K562 (cell line): Measurements from ENCODE around the gene ANO10. TPM values are rescaled to one million over a fixed set of nuclear protein-coding genes. Genes with fewer than 3 reads are reported as not detected.

Experiments
- ATF4 ChIP-seq: fragments of 450-650 bp; formaldehyde crosslinking; IDR thresholded peaks from 2 replicates; pipeline ENCODE4 v1.4.0; 2022; ENCODE audit warnings: mild to moderate bottlenecking, moderate library complexity
- BACH1 ChIP-seq: fragments of 200-800 bp; sonication (Bioruptor generic); IDR thresholded peaks from 2 replicates; pipeline ENCODE4 v1.6.1; 2016; ENCODE audit warnings: missing genetic modification characterization, missing compliant biosample characterization
- CBX5 ChIP-seq: IDR thresholded peaks from 2 replicates; pipeline ENCODE4 v1.6.1; 2014; ENCODE audit warnings: low read depth, borderline replicate concordance
- CC2D1A ChIP-seq: fragments of 450-650 bp; IDR thresholded peaks from 2 replicates; pipeline ENCODE4 v1.6.1; 2017; ENCODE audit warnings: mild to moderate bottlenecking
- DNMT1 ChIP-seq: fragments of 450-650 bp; IDR thresholded peaks from 2 replicates; pipeline ENCODE4 v1.6.1; 2016; ENCODE audit warnings: antibody characterized with exemption, mild to moderate bottlenecking
- FOXA3 ChIP-seq, 2 experiments: fragments of 450-650 bp in 1 of 2; sonication (generic) in 1 of 2; formaldehyde crosslinking; IDR thresholded peaks in 1 of 2; conservative IDR thresholded peaks in 1 of 2; 2 replicates each; pipeline versions ENCODE4 v1.4.0 to v1.8.0; 2020 to 2022; ENCODE audit warnings: mild to moderate bottlenecking in 2 of 2, missing genetic modification reagents in 1 of 2
- GTF2A2 ChIP-seq: IDR thresholded peaks from 2 replicates; pipeline ENCODE4 v1.6.1; 2016; ENCODE audit warnings: mild to moderate bottlenecking, missing genetic modification characterization, missing compliant biosample characterization
- HDAC2 ChIP-seq: fragments of 450-650 bp; IDR thresholded peaks from 2 replicates; pipeline ENCODE4 v1.6.1; 2016; ENCODE audit warnings: mild to moderate bottlenecking
- HMGN3 ChIP-seq: IDR thresholded peaks from 2 replicates; pipeline ENCODE4 v1.6.1; 2011; ENCODE audit warnings: borderline replicate concordance, low read depth, mild to moderate bottlenecking, mixed read lengths, low read length; ENCODE audit not compliant: insufficient read length; ENCODE audit errors: extremely low read depth
- KAT8 ChIP-seq: fragments of 450-650 bp; IDR thresholded peaks from 2 replicates; pipeline ENCODE4 v1.6.1; 2016; ENCODE audit warnings: low read depth, mild to moderate bottlenecking
- MAFG ChIP-seq: fragments of 450-650 bp; conservative IDR thresholded peaks from 2 replicates; pipeline ENCODE4 v1.6.1; 2016; ENCODE audit warnings: missing genetic modification characterization, missing compliant biosample characterization
- NRF1 ChIP-seq, 2 experiments: fragments of 450-650 bp; IDR thresholded peaks in 1 of 2; conservative IDR thresholded peaks in 1 of 2; 2 replicates each; pipeline ENCODE4 v1.6.1; 2014; ENCODE audit warnings: mild to moderate bottlenecking in 2 of 2
- PCBP1 ChIP-seq: fragments of 200-400 bp; formaldehyde crosslinking; IDR thresholded peaks from 2 replicates; pipeline ENCODE4 v1.6.1; 2018; ENCODE audit warnings: mild to moderate bottlenecking, low read depth, low read length; ENCODE audit not compliant: poor library complexity, severe bottlenecking
- PML ChIP-seq: IDR thresholded peaks from 2 replicates; pipeline ENCODE4 v1.6.1; 2012; ENCODE audit warnings: low read length, inconsistent platforms
- RUNX1 ChIP-seq: sonication (generic); IDR thresholded peaks from 2 replicates; pipeline ENCODE4 v1.6.1; 2016; ENCODE audit warnings: antibody characterized with exemption, low read depth
- SMAD4 ChIP-seq: fragments of 250-450 bp; sonication (Bioruptor Pico); conservative IDR thresholded peaks from 2 replicates; pipeline ENCODE4 v1.8.0; 2021; ENCODE audit warnings: inconsistent platforms, mild to moderate bottlenecking, moderate library complexity
- SMARCC2 ChIP-seq: fragments of 450-650 bp; IDR thresholded peaks from 2 replicates; pipeline ENCODE4 v1.6.1; 2017; ENCODE audit warnings: antibody characterized with exemption, moderate library complexity, mild to moderate bottlenecking, low read depth
- SNAPC5 ChIP-seq: fragments of 250-450 bp; sonication (Bioruptor Pico); IDR thresholded peaks from 2 replicates; pipeline ENCODE4 v1.8.0; 2021; ENCODE audit warnings: moderate library complexity, mild to moderate bottlenecking, inconsistent platforms
- SPI1 ChIP-seq: IDR thresholded peaks from 2 replicates; pipeline ENCODE4 v1.6.1; 2011; ENCODE audit warnings: low read depth, low read length, control low read depth, borderline replicate concordance
- SUPT5H ChIP-seq: fragments of 450-650 bp; IDR thresholded peaks from 2 replicates; pipeline ENCODE4 v1.6.1; 2016
- TRIM28 ChIP-seq: fragments of 450-650 bp; IDR thresholded peaks from 2 replicates; pipeline ENCODE4 v1.6.1; 2017
- TSC22D4 ChIP-seq: fragments of 450-650 bp; IDR thresholded peaks from 2 replicates; pipeline ENCODE4 v1.6.1; 2016; ENCODE audit warnings: missing genetic modification characterization, missing biosample characterization, control low read depth
- ZBED1 ChIP-seq: IDR thresholded peaks from 2 replicates; pipeline ENCODE4 v1.6.1; 2014
- ZBTB7A ChIP-seq: IDR thresholded peaks from 2 replicates; pipeline ENCODE4 v1.6.1; 2011; ENCODE audit warnings: low read depth, mild to moderate bottlenecking, low read length, moderate library complexity, borderline replicate concordance; ENCODE audit not compliant: control insufficient read depth
- ZNF3 ChIP-seq: fragments of 250-450 bp; sonication (Bioruptor Pico); IDR thresholded peaks from 2 replicates; pipeline ENCODE4 v1.5.0; 2021; ENCODE audit warnings: mild to moderate bottlenecking, moderate library complexity
- ZNF384 ChIP-seq: IDR thresholded peaks from 2 replicates; pipeline ENCODE4 v1.6.1; 2012; ENCODE audit warnings: low read depth, low read length, improper control_type of control experiment
- ZNF41 ChIP-seq: fragments of 250-450 bp; sonication (Bioruptor Pico); conservative IDR thresholded peaks from 2 replicates; pipeline ENCODE4 v1.4.0; 2020; ENCODE audit warnings: mild to moderate bottlenecking
- ZNF707 ChIP-seq: fragments of 250-450 bp; sonication (Bioruptor Pico); conservative IDR thresholded peaks from 2 replicates; pipeline ENCODE4 v1.8.0; 2022; ENCODE audit warnings: inconsistent platforms, mild to moderate bottlenecking, moderate library complexity
- polyA plus RNA-seq, 8 experiments: library from polyadenylated mRNA; depleted of rRNA in 4 of 8; stranded (reverse) in 5 of 8; unstranded in 3 of 8; fragments of >200 nt; fragmentation: Nextera tagmentation in 2 of 8; fragmentation: Illumina TruSeq in 1 of 8; extraction: Ambion mirVana in 2 of 8; extraction: Trizol in 1 of 8; gene quantifications; 2 replicates each; pipeline versions ENCODE4 v1.2.1 to v1.2.3, GENCODE V29; 2011 to 2014; ENCODE audit warnings: inconsistent platforms in 1 of 8, missing spikeins in 1 of 8
- total RNA-seq, 7 experiments: library from RNA; depleted of rRNA in 6 of 7; stranded (reverse); fragments of >200 nt in 6 of 7; fragmentation: Illumina TruSeq in 2 of 7; extraction: Trizol in 2 of 7; gene quantifications; 2 replicates each; pipeline versions ENCODE4 v1.2.1 to v1.2.3, GENCODE V29; 2011 to 2021; ENCODE audit warnings: low replicate concordance in 1 of 7
- TF ChIP-seq, protein P1 (sequence below): sonication (generic); formaldehyde crosslinking; IDR thresholded peaks from 2 replicates; pipeline ENCODE4 v1.8.1; 2022; ENCODE audit warnings: missing genetic modification reagents
- TF ChIP-seq, protein P2 (sequence below): fragments of 250-450 bp; sonication (Bioruptor Pico); IDR thresholded peaks from 2 replicates; pipeline ENCODE4 v1.5.0; 2021

Gene ANO10
- total and polyA plus RNA-seq, 9 of the 15 experiments (the other 6 are each of a cell fraction or from before 2014, with no cell fraction given): 6.4 to 46.0 (median 32.3) TPM

DNA sequence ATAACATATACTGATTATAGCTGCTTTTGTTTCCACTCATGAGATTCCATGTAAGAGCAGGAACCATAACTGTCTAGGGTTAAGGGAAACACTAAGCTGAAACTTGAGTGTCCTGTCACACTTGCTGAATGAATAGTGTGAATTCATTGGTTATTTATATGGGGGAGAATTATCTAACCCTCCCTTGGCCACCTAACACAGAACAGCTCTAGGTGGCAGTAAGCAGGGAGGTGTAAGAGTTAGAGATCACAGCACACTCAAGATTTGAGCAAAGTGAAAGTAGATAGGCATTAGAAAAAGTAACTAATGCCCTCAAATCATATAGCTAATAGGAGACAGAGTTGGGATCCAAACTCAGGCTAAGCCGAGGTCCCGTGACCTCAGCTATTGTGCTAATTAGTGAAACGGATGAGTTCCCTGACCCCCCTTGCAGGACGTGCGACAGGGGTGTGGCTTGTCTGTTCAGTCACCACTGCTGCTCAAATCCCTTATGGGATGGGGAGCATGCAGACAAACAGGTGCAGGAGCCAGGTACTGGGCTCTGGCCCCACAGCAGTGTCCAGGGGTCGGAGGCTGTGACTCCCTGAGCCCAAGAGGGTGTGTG lies 27.7 kb upstream of the ANO10 start (continued):
- TF ChIP-seq GTF2A2 (tag): no peak
- no peak for TF ChIP-seq TSC22D4 (tag)
- no peak for TF ChIP-seq ZNF707 (CRISPR knock-in tag)
- 0 out of 2 replicates have a peak, but pooled peaks have one; percentile 24 for TF ChIP-seq HDAC2
- TF ChIP-seq FOXA3 (CRISPR knock-in tag; conservative IDR thresholded peaks at IDR 0.05 in 1 of 2, IDR thresholded peaks at IDR 0.05 in 1 of 2): no peak
- no peak for TF ChIP-seq ZBTB7A
- TF ChIP-seq, protein P1, sequence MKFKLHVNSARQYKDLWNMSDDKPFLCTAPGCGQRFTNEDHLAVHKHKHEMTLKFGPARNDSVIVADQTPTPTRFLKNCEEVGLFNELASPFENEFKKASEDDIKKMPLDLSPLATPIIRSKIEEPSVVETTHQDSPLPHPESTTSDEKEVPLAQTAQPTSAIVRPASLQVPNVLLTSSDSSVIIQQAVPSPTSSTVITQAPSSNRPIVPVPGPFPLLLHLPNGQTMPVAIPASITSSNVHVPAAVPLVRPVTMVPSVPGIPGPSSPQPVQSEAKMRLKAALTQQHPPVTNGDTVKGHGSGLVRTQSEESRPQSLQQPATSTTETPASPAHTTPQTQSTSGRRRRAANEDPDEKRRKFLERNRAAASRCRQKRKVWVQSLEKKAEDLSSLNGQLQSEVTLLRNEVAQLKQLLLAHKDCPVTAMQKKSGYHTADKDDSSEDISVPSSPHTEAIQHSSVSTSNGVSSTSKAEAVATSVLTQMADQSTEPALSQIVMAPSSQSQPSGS (CRISPR knock-in tag): no peak
- no peak for TF ChIP-seq MAFG
- no peak for TF ChIP-seq SPI1
- no peak for TF ChIP-seq CBX5
- TF ChIP-seq ZNF41: no peak
- TF ChIP-seq SMAD4 (CRISPR knock-in tag): no peak
- TF ChIP-seq ZNF384: no peak
- no peak for TF ChIP-seq PCBP1
- TF ChIP-seq BACH1 (tag): peak; percentile 19
- TF ChIP-seq, protein P2, sequence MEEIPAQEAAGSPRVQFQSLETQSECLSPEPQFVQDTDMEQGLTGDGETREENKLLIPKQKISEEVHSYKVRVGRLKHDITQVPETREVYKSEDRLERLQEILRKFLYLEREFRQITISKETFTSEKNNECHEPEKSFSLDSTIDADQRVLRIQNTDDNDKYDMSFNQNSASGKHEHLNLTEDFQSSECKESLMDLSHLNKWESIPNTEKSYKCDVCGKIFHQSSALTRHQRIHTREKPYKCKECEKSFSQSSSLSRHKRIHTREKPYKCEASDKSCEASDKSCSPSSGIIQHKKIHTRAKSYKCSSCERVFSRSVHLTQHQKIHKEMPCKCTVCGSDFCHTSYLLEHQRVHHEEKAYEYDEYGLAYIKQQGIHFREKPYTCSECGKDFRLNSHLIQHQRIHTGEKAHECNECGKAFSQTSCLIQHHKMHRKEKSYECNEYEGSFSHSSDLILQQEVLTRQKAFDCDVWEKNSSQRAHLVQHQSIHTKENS (CRISPR knock-in tag): no peak
- TF ChIP-seq PML: no peak
- TF ChIP-seq NRF1 (conservative IDR thresholded peaks at IDR 0.05 in 1 of 2, IDR thresholded peaks at IDR 0.05 in 1 of 2): peak; percentile 19 to 27; a peak in 1 of 4 replicates
- no peak for TF ChIP-seq ATF4 (CRISPR knock-in tag)
- TF ChIP-seq ZBED1: no peak
- TF ChIP-seq SUPT5H: no peak
- no peak for TF ChIP-seq KAT8
- TF ChIP-seq CC2D1A: no peak
- TF ChIP-seq SMARCC2: no peak
- TF ChIP-seq HMGN3: no peak
- TF ChIP-seq RUNX1: no peak
- TF ChIP-seq SNAPC5 (CRISPR knock-in tag): no peak
- TF ChIP-seq TRIM28: no peak
- no peak for TF ChIP-seq DNMT1
- TF ChIP-seq ZNF3 (CRISPR knock-in tag): no peak
